ENCODE results near the gene YTHDF1.
"Not testable (repeated sequence)": the region's sequence is repeated elsewhere in the genome, so short reads cannot be mapped to it uniquely, and the experiment has no call there.

YTHDF1 gene

DNA sequence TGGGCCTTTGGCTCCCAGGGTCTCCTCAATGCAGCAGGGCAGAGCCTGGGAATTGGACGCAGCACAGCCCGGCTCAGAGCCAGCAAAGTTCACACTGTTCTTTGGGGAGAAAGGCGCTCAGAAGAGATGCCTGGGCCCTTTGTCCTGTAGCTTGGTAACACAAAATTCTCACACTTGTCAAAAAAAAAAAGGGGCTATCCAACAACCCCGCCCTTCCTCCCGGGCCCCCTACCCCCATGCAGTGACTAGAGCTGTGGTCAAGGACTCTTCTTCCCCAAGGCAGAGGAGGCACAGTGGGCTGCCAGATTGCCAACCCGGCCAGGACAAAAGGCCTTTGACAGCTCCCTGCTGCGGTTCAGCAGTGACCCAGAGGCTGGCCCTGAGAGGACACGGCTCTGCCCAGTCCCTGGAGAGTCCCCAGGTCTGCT is 36.4 kb upstream of the YTHDF1 start:
- no peak for ATAC-seq
- no peak for TF ChIP-seq RARB (CRISPR knock-in tag; IDR thresholded peaks at IDR 0.05)
- no peak for TF ChIP-seq OSR1 (CRISPR knock-in tag; IDR thresholded peaks at IDR 0.05)
- no peak for TF ChIP-seq ZNF8 (CRISPR knock-in tag; IDR thresholded peaks at IDR 0.05)
- TF ChIP-seq TCF4 (CRISPR knock-in tag; IDR thresholded peaks at IDR 0.05; ENCODE audit: borderline replicate concordance): no peak
- TF ChIP-seq PPARA (CRISPR knock-in tag; IDR thresholded peaks at IDR 0.05; ENCODE audit: borderline replicate concordance): no peak
- TF ChIP-seq, protein P1, sequence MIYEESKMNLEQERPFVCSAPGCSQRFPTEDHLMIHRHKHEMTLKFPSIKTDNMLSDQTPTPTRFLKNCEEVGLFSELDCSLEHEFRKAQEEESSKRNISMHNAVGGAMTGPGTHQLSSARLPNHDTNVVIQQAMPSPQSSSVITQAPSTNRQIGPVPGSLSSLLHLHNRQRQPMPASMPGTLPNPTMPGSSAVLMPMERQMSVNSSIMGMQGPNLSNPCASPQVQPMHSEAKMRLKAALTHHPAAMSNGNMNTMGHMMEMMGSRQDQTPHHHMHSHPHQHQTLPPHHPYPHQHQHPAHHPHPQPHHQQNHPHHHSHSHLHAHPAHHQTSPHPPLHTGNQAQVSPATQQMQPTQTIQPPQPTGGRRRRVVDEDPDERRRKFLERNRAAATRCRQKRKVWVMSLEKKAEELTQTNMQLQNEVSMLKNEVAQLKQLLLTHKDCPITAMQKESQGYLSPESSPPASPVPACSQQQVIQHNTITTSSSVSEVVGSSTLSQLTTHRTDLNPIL (CRISPR knock-in tag; IDR thresholded peaks at IDR 0.05; ENCODE audit: low read depth): no peak
- TF ChIP-seq ESRRG (CRISPR knock-in tag; IDR thresholded peaks at IDR 0.05): no peak
- no peak for TF ChIP-seq ARNTL (CRISPR knock-in tag; IDR thresholded peaks at IDR 0.05; ENCODE audit: borderline replicate concordance, low read depth)
- TF ChIP-seq ISL1 (CRISPR knock-in tag; IDR thresholded peaks at IDR 0.05): no peak
- TF ChIP-seq, protein P2, sequence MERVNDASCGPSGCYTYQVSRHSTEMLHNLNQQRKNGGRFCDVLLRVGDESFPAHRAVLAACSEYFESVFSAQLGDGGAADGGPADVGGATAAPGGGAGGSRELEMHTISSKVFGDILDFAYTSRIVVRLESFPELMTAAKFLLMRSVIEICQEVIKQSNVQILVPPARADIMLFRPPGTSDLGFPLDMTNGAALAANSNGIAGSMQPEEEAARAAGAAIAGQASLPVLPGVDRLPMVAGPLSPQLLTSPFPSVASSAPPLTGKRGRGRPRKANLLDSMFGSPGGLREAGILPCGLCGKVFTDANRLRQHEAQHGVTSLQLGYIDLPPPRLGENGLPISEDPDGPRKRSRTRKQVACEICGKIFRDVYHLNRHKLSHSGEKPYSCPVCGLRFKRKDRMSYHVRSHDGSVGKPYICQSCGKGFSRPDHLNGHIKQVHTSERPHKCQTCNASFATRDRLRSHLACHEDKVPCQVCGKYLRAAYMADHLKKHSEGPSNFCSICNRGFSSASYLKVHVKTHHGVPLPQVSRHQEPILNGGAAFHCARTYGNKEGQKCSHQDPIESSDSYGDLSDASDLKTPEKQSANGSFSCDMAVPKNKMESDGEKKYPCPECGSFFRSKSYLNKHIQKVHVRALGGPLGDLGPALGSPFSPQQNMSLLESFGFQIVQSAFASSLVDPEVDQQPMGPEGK (CRISPR knock-in tag; IDR thresholded peaks at IDR 0.05; ENCODE audit: borderline replicate concordance): no peak
- TF ChIP-seq ZNF70 (CRISPR knock-in tag; IDR thresholded peaks at IDR 0.05): no peak
- TF ChIP-seq, protein P3, sequence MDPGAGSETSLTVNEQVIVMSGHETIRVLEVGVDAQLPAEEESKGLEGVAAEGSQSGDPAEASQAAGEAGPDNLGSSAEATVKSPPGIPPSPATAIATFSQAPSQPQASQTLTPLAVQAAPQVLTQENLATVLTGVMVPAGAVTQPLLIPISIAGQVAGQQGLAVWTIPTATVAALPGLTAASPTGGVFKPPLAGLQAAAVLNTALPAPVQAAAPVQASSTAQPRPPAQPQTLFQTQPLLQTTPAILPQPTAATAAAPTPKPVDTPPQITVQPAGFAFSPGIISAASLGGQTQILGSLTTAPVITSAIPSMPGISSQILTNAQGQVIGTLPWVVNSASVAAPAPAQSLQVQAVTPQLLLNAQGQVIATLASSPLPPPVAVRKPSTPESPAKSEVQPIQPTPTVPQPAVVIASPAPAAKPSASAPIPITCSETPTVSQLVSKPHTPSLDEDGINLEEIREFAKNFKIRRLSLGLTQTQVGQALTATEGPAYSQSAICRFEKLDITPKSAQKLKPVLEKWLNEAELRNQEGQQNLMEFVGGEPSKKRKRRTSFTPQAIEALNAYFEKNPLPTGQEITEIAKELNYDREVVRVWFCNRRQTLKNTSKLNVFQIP (CRISPR knock-in tag; IDR thresholded peaks at IDR 0.05; ENCODE audit: borderline replicate concordance, low read depth): no peak
- no peak for TF ChIP-seq BACH2 (CRISPR knock-in tag; IDR thresholded peaks at IDR 0.05; ENCODE audit: borderline replicate concordance)
- no peak for TF ChIP-seq GLIS3 (CRISPR knock-in tag; IDR thresholded peaks at IDR 0.05)

DNA sequence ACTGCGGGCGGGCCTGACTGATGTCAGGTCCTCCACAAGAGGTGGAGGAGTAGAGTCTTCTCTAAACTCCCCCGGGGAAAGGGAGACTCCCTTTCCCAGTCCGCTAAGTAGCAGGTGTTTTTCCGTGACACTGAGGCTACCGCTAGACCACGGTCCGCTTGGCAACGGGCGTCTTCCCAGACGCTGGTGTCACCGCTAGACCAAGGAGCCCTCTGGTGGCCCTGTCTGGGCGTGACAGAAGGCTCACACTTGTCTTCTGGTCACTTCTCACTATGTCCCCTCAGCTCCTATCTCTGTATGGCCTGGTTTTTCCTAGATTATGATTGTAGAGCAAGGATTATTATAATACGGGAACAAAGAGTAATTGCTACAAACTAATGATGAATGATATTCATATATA is 35.4 kb upstream of the YTHDF1 start:
- ATAC-seq: not testable (repeated sequence)

DNA sequence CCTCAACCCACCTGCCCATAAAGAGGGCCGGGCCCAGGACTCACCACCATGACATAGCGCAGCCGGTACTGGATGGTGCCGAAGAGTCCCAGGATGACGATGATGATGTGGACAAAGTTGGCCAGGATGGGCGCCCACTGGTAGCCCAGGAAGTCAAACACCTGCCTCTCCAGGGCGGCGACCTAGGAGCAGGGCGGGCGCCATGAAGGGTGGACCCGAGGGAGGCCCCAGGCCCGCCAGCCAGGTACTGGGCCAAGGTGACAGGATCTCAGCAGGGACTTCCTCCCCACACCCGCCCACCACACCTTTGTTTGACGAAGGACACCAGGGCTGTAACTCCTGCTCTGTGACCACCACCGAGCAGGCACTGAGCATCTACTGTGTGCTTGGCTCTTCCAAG is 34.0 kb upstream of the YTHDF1 start:
- no peak for TF ChIP-seq ARNTL (CRISPR knock-in tag; IDR thresholded peaks at IDR 0.05; ENCODE audit: borderline replicate concordance, low read depth)
- no peak for TF ChIP-seq ZC3H10 (CRISPR knock-in tag; IDR thresholded peaks at IDR 0.05)
- no peak for TF ChIP-seq ZNF565 (CRISPR knock-in tag; conservative IDR thresholded peaks at IDR 0.05; ENCODE audit: low read depth)
- TF ChIP-seq, protein P3 (CRISPR knock-in tag; IDR thresholded peaks at IDR 0.05; ENCODE audit: borderline replicate concordance, low read depth): no peak
- TF ChIP-seq ZFP30 (CRISPR knock-in tag; IDR thresholded peaks at IDR 0.05): no peak
- no peak for TF ChIP-seq OSR1 (CRISPR knock-in tag; IDR thresholded peaks at IDR 0.05)
- TF ChIP-seq TCF4 (CRISPR knock-in tag; IDR thresholded peaks at IDR 0.05; ENCODE audit: borderline replicate concordance): no peak
- no peak for ATAC-seq

DNA sequence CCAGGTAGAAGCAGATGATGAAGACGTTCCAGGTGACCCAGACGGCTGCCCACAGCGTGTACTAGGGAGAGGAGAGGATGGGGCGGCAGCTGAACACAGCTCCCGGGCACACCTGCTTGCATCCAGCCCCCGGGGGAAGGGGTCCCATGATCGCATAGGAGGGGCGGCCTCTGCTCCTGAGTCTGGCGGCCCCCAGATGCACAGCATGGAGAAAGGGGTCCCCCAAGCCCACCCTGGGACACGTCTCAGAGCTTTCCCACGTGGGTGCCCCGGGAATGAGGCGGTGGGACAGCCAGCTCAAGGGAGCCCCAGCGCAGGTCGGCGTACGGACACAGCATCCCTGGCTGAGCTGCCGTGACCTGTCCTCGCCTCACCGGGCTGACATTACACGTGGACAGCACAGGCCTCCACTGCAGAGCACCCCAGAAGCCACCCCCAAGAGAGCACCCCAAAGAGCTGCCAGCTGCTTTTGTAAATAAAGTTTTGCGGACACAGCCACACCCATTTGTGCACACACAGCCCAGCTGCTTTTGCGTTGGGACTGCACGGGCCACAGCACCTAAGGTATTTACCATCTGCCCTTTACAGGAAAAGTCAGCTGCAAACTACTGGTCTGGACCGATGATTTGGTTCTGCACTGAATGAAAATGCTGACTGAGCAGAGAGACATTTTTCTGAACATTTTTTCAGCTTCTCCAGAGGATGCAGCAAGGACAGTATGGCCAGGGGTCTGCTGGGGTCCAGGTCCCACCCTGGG is 33.1 kb upstream of the YTHDF1 start:
- ATAC-seq: no peak
- no peak for TF ChIP-seq ISL1 (CRISPR knock-in tag; IDR thresholded peaks at IDR 0.05)
- no peak for TF ChIP-seq ZFP3 (CRISPR knock-in tag; IDR thresholded peaks at IDR 0.05)
- no peak for TF ChIP-seq ZC3H10 (CRISPR knock-in tag; IDR thresholded peaks at IDR 0.05)
- TF ChIP-seq ZNF70 (CRISPR knock-in tag; IDR thresholded peaks at IDR 0.05): no peak
- TF ChIP-seq CSDC2 (CRISPR knock-in tag; IDR thresholded peaks at IDR 0.05): no peak
- no peak for TF ChIP-seq TOX (CRISPR knock-in tag; IDR thresholded peaks at IDR 0.05; ENCODE audit: borderline replicate concordance)
- TF ChIP-seq OSR1 (CRISPR knock-in tag; IDR thresholded peaks at IDR 0.05): no peak
- no peak for TF ChIP-seq ZFP30 (CRISPR knock-in tag; IDR thresholded peaks at IDR 0.05)
- TF ChIP-seq GLIS3 (CRISPR knock-in tag; IDR thresholded peaks at IDR 0.05): no peak
- no peak for TF ChIP-seq BACH2 (CRISPR knock-in tag; IDR thresholded peaks at IDR 0.05; ENCODE audit: borderline replicate concordance)
